A549 (cell line): ENCODE measurements around the gene ATG2A. TPM values are rescaled to one million over a fixed set of nuclear protein-coding genes. Genes with fewer than 3 reads are reported as not detected.

Experiments
- ATAC-seq, 2 experiments: fragments of 200-7000 bp in 1 of 2; fragments of >200 bp in 1 of 2; cut with Nextera tagmentation in 1 of 2; cut with Tn5 transposase in 1 of 2; 3 replicates each; pipeline versions ENCODE4 v1.8.0 to v1.9.1; 2018 to 2020; ENCODE audit warnings: mild to moderate bottlenecking in 1 of 2, moderate library complexity in 1 of 2
- CTCF ChIA-PET: fragments of 300-600 bp; sonication (Branson Sonifier 250); formaldehyde crosslinking; extraction: SDS; loops from one replicate; lab custom pipeline; 2021; ENCODE audit warnings: antibody characterized with exemption, inconsistent platforms; lab: Yijun Ruan, JAX
- POLR2A ChIA-PET: fragments of 350-600 bp; formaldehyde crosslinking; extraction: SDS; loops from one replicate; lab custom pipeline; 2021; ENCODE audit warnings: antibody characterized with exemption, inconsistent platforms; lab: Yijun Ruan, JAX
- DNase-seq, 2 experiments: peaks; one replicate each; pipeline versions ENCODE4 v3.0.0 to v3.0.0-alpha.2; 2011 to 2016; ENCODE audit warnings: low read depth in 1 of 2, low spot score in 1 of 2
- FAIRE-seq: peaks from 2 replicates; lab custom pipeline; 2011; peaks lifted over from hg19 to GRCh38; lab: Jason Lieb, UNC
- H3K27ac ChIP-seq, 2 experiments: fragments of >200 bp; sonication (Bioruptor Twin); formaldehyde crosslinking; 3 replicates each; pipeline ENCODE4 v1.5.1; 2016 to 2017
- H3K4me1 ChIP-seq: fragments of >200 bp; sonication (Bioruptor Twin); formaldehyde crosslinking; 3 replicates; pipeline ENCODE4 v1.6.1; 2016
- H3K4me2 ChIP-seq: fragments of >200 bp; sonication (Bioruptor Twin); formaldehyde crosslinking; 3 replicates; pipeline ENCODE4 v1.6.1; 2016
- H3K4me3 ChIP-seq: fragments of >200 bp; sonication (Bioruptor Twin); formaldehyde crosslinking; 3 replicates; pipeline ENCODE4 v1.5.1; 2016
- H3K9me3 ChIP-seq: fragments of >200 bp; sonication (Bioruptor Twin); formaldehyde crosslinking; 3 replicates; pipeline ENCODE4 v1.6.1; 2016
- ATOH8 ChIP-seq: fragments of 250-450 bp; sonication (Bioruptor Pico); IDR thresholded peaks from 2 replicates; pipeline ENCODE4 v1.5.0; 2020; ENCODE audit warnings: low read depth, mild to moderate bottlenecking, moderate library complexity
- CBX2 ChIP-seq: fragments of 200-600 bp; sonication (generic); IDR thresholded peaks from 2 replicates; pipeline ENCODE4 v1.6.1; 2016; ENCODE audit warnings: low read depth, mild to moderate bottlenecking, borderline replicate concordance
- CBX8 ChIP-seq: fragments of 200-600 bp; sonication (generic); IDR thresholded peaks from 2 replicates; pipeline ENCODE4 v1.6.1; 2016
- CHD2 ChIP-seq: fragments of 150-350 bp; IDR thresholded peaks from 2 replicates; pipeline ENCODE4 v1.6.1; 2014; ENCODE audit warnings: low read length; ENCODE audit not compliant: partially characterized antibody
- CHD4 ChIP-seq: fragments of 200-600 bp; sonication (generic); IDR thresholded peaks from 2 replicates; pipeline ENCODE4 v1.6.1; 2016; ENCODE audit warnings: antibody characterized with exemption, mild to moderate bottlenecking, borderline replicate concordance
- E2F6 ChIP-seq: IDR thresholded peaks from 2 replicates; pipeline ENCODE4 v1.6.1; 2012; ENCODE audit warnings: low read depth, borderline replicate concordance
- EP300 ChIP-seq, 2 experiments: fragments of >200 bp; sonication (Bioruptor Twin); formaldehyde crosslinking; IDR thresholded peaks; 2 replicates in 1 of 2; 3 replicates in 1 of 2; pipeline ENCODE4 v1.6.1; 2016 to 2017
- HDAC2 ChIP-seq: fragments of 200-600 bp; sonication (generic); IDR thresholded peaks from 2 replicates; pipeline ENCODE4 v1.6.1; 2016
- HMGXB4 ChIP-seq: fragments of 250-450 bp; sonication (Bioruptor Pico); IDR thresholded peaks from 2 replicates; pipeline ENCODE4 v1.5.0; 2021; ENCODE audit warnings: mild to moderate bottlenecking, moderate library complexity, borderline replicate concordance
- KDM1A ChIP-seq: fragments of 200-600 bp; sonication (generic); IDR thresholded peaks from 2 replicates; pipeline ENCODE4 v1.6.1; 2016; ENCODE audit warnings: low read depth, mild to moderate bottlenecking
- MAFK ChIP-seq: fragments of 450-650 bp; IDR thresholded peaks from 2 replicates; pipeline ENCODE4 v1.6.1; 2014; ENCODE audit not compliant: partially characterized antibody
- MAX ChIP-seq: IDR thresholded peaks from 2 replicates; pipeline ENCODE4 v1.6.1; 2012
- PBX3 ChIP-seq: IDR thresholded peaks from 2 replicates; pipeline ENCODE4 v1.6.1; 2012
- POLR2AphosphoS2 ChIP-seq: conservative IDR thresholded peaks from 2 replicates; pipeline ENCODE4 v1.6.1; 2012; ENCODE audit warnings: low read length, improper control_type of control experiment, inconsistent platforms
- RAD21 ChIP-seq, 2 experiments: fragments of >200 bp in 1 of 2; sonication (Bioruptor Twin) in 1 of 2; formaldehyde crosslinking in 1 of 2; IDR thresholded peaks in 1 of 2; conservative IDR thresholded peaks in 1 of 2; 2 replicates in 1 of 2; 3 replicates in 1 of 2; pipeline ENCODE4 v1.6.1; 2012 to 2018; ENCODE audit warnings: inconsistent platforms in 1 of 2
- RCOR1 ChIP-seq: fragments of 150-350 bp; IDR thresholded peaks from 2 replicates; pipeline ENCODE4 v1.6.1; 2014; ENCODE audit warnings: antibody characterized with exemption, low read length, low read depth
- ZSCAN20 ChIP-seq: fragments of 250-450 bp; sonication (Bioruptor Pico); IDR thresholded peaks from 2 replicates; pipeline ENCODE4 v1.8.0; 2022; ENCODE audit warnings: mild to moderate bottlenecking, moderate library complexity
- WGBS: methylation state at CpG from one replicate; pipeline ENCODE4 v1.1.6; 2017; ENCODE audit errors: missing lambda C conversion rate; 5-methylcytosine and 5-hydroxymethylcytosine counted together
- polyA plus RNA-seq, 4 experiments: library from polyadenylated mRNA; depleted of rRNA in 3 of 4; stranded (reverse); fragments of >200 nt; fragmentation: RNase III in 1 of 4; extraction: RNeasy Plus Mini Kit Qiagen cat#74134 plus additional on column Dnase treatment in 1 of 4; gene quantifications; 2 replicates in 3 of 4; 3 replicates in 1 of 4; pipeline ENCODE4 v1.2.3, GENCODE V29; 2011 to 2017

The ATG2A gene
- polyA plus RNA-seq, 2 of the 4 experiments (the other 2 are of a cell fraction) = 3.1 to 13.4 TPM

- no peak for TF ChIP-seq HDAC2
Observed at GRCh38 chr11:64933935-64934681, 17.1 kb upstream of the ATG2A start (continued).

GRCh38 chr11:64933213-64933934 is 16.4 kb upstream of the ATG2A start:
- no peak for FAIRE-seq
- CTCF ChIA-PET = interaction anchor here (0.6 to 2.3 kb wide), 12 partner anchors 8 to 85 kb away, joined by 3 to 10 read pairs (median 4); partner anchors contain the start of genes ARL2 and BATF2

More at GRCh38 chr11:64933213-64933934, 16.4 kb upstream of the ATG2A start:
- H3K4me1 ChIP-seq = no peaks in the 10 kb centered on the region
- ATAC-seq (peak in 1 of 2 experiments; percentile 38; a peak in 3 of 6 replicates), DNase-seq (no peak)
- H3K4me3 ChIP-seq = no peak overlapping the region
- no peak for TF ChIP-seq MAX
- no peak for TF ChIP-seq CHD4
- TF ChIP-seq RAD21 (conservative IDR thresholded peaks at IDR 0.05 in 1 of 2, IDR thresholded peaks at IDR 0.05 in 1 of 2) = no peak
- TF ChIP-seq E2F6 = no peak
- no peak for TF ChIP-seq KDM1A
- no peak for TF ChIP-seq MAFK
- TF ChIP-seq ZSCAN20 (CRISPR knock-in tag) = no peak
- no peak for TF ChIP-seq EP300 (IDR thresholded peaks at IDR 0.05)
- TF ChIP-seq POLR2AphosphoS2 = no peak
- TF ChIP-seq CBX8 = no peak
- TF ChIP-seq RCOR1 = no peak
- TF ChIP-seq HMGXB4 (CRISPR knock-in tag) = no peak
- TF ChIP-seq ATOH8 = no peak
- TF ChIP-seq CHD2 = no peak
- TF ChIP-seq CBX2 = no peak
- no peak for TF ChIP-seq PBX3
- TF ChIP-seq, all 56 proteins: peak for 0
- no peak overlapping the region for H3K4me2 ChIP-seq
- POLR2A ChIA-PET = interaction anchor here (0.6 to 1.0 kb wide), 2 partner anchors 10 to 21 kb away, joined by 3 to 5 read pairs; no protein-coding TSS in a partner anchor
- H3K27ac ChIP-seq = no peak overlapping the region
- WGBS = 86% methylated on average over 7 of the region's 12 CpGs
- no peaks in the 10 kb centered on the region for H3K9me3 ChIP-seq
